Adipocyte (in vitro differentiated cells): ENCODE results near the gene C16orf96.

ENCODE experiments used
- DNase-seq: peaks from one replicate; pipeline ENCODE4 v3.0.0-alpha.2; 2015; ENCODE audit warnings: low read depth
- H3K27me3 ChIP-seq: replicated peaks from 2 replicates; pipeline ENCODE4 v1.7.0; 2013; ENCODE audit warnings: mild to moderate bottlenecking, low read length, moderate library complexity; ENCODE audit not compliant: control insufficient read depth, insufficient read depth
- H3K36me3 ChIP-seq: 2 replicates; pipeline ENCODE4 v1.7.0; 2013; ENCODE audit warnings: low read length, mild to moderate bottlenecking, moderate library complexity; ENCODE audit not compliant: control insufficient read depth, insufficient read depth, severe bottlenecking
- H3K4me1 ChIP-seq: 2 replicates; pipeline ENCODE4 v1.7.0; 2013; ENCODE audit warnings: mild to moderate bottlenecking, low read length, moderate library complexity; ENCODE audit not compliant: control insufficient read depth, insufficient read depth
- H3K4me3 ChIP-seq: 2 replicates; pipeline ENCODE4 v1.7.0; 2013; ENCODE audit warnings: mild to moderate bottlenecking, low read length, moderate library complexity
- H3K9ac ChIP-seq: 2 replicates; pipeline ENCODE4 v1.7.0; 2013; ENCODE audit warnings: mild to moderate bottlenecking, low read length, moderate library complexity
- H3K9me3 ChIP-seq: 2 replicates; pipeline ENCODE4 v1.7.0; 2013; ENCODE audit warnings: mild to moderate bottlenecking, low read length, moderate library complexity; ENCODE audit not compliant: control insufficient read depth

The C16orf96 gene

GRCh38 chr16:4641895-4642294, 85.8 kb downstream of the C16orf96 start:
- no peaks in the 10 kb centered on the region for H3K9me3 ChIP-seq
- no peaks in the 10 kb centered on the region for H3K27me3 ChIP-seq
- no peak for DNase-seq
- H3K36me3 ChIP-seq: no peaks in the 10 kb centered on the region
- no peak overlapping the region for H3K9ac ChIP-seq
- H3K4me3 ChIP-seq: no peak overlapping the region
- peaks cover 6% of the 10 kb centered on the region for H3K4me1 ChIP-seq

DNA sequence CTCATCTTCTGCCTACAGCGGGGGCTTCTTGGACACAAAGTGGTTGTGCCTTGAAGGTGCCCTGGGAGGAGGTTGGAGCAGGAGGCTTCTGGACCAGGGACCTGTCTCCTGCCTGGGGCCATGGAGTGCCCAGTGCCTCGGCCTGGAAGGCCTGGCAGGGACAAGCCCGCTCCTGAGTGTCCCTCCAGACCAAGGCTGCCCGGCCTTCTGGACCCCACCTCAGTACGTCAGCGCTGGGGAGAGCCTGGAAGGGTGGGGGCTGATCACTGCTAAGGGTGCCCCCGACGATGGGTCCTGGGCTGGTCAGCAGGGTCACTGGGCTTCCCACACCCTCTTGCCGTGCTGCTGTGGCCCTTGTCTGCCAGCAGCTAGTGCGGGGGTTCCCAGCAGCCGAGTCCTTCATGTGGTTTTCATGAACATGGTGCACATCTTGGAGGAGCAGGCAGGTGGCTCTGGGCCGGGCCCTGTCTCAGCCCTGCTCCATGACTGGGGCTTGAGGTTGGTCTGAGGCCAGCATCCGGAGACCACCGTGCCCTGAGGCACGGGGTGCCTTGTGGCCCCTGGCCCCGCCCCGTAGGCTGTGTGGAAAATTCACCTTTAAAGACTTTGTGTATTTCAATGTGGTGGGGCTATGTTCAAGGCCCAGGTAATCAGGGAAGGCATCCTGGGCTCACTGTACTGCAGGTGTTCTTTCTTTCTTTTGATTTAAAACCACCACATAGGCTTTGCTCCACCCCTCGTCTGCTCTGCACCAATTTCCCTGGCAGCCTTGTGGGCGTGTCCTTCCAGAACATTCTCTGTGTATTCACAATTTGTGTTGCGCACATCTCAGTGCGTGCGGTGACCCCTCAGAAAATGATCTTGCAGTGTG, 90.9 kb downstream of the C16orf96 start:
- DNase-seq: no peak
- H3K9me3 ChIP-seq: no peaks in the 10 kb centered on the region
- no peak overlapping the region for H3K4me3 ChIP-seq
- peaks cover 4% of the 10 kb centered on the region for H3K4me1 ChIP-seq
- no peaks in the 10 kb centered on the region for H3K27me3 ChIP-seq
- H3K9ac ChIP-seq: no peak overlapping the region
- peaks cover 8% of the 10 kb centered on the region for H3K36me3 ChIP-seq

DNA sequence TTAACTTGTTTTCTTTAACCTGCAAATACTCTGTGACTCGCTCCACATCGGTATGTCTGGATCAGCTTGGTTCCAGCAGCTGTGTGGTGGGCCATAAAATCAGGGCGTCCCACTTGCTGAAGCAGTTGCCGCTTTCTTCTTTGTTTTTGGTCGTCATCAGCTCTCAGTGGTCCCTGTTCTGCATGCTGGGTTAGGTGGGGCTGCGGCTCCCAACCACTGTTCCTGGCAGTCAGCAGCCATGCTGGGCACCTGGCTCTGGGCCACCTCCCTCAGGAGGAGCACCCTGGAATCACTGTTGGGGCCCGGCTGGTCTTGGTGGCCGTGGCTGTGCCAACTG, 91.5 kb downstream of the C16orf96 start:
- H3K4me3 ChIP-seq: no peak overlapping the region
- no peak overlapping the region for H3K9ac ChIP-seq
- no peak for DNase-seq
- no peaks in the 10 kb centered on the region for H3K9me3 ChIP-seq
- H3K4me1 ChIP-seq: peaks cover 4% of the 10 kb centered on the region
- peaks cover 13% of the 10 kb centered on the region for H3K36me3 ChIP-seq
- no peaks in the 10 kb centered on the region for H3K27me3 ChIP-seq

- Histone ChIP-seq H3K4me1 (peaks cover 4% of the 10 kb centered on the region), H3K4me3 (no peak overlapping the region), H3K27me3 (no peaks in the 10 kb centered on the region), H3K9me3 (no peaks in the 10 kb centered on the region), H3K36me3 (peaks cover 22% of the 10 kb centered on the region), H3K9ac (no peak overlapping the region)
- no peak for DNase-seq
Measured at GRCh38 chr16:4648917-4649316, 92.8 kb downstream of the C16orf96 start.

DNA sequence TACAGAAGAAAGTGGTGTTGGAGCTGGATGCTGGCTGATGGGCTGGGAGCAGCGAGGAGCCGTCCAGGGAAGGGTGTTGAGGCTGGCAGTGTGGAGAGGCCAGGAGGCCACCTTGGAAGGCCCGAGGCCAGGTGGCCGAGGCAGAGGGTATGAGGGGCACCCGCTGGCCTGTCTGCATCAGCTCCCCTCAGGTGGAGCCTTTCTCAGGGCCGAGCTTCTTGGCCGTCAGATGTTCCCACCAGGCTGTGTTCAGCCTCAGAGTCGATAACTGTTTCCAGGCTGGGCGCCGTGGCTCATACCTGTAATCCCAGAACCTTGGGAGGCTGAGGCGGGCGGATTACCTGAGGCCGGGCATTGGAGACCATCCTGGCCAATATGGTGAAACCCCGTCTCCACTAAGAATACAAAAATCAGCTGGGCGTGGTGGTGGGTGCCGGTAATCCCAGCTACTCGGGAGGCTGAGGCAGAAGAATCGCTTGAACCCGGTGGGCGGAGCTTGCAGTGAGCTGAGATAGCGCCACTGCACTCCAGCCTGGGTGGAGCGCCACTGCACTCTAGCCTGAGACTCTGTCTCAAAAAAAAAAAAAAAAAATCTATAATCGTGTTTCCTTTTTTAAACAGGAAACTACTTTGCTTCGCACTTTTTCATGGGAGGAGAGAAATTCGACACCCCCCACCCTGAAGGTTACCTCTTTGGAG, 93.8 kb downstream of the C16orf96 start:
- H3K4me1 ChIP-seq: peaks cover 4% of the 10 kb centered on the region
- no peak for DNase-seq
- no peak overlapping the region for H3K9ac ChIP-seq
- no peaks in the 10 kb centered on the region for H3K27me3 ChIP-seq
- H3K4me3 ChIP-seq: no peak overlapping the region
- no peaks in the 10 kb centered on the region for H3K9me3 ChIP-seq
- H3K36me3 ChIP-seq: peaks cover 32% of the 10 kb centered on the region
